ENCODE measurements around the gene BEST2. TPM values are rescaled to one million over a fixed set of nuclear protein-coding genes. Genes with fewer than 3 reads are reported as not detected.

The BEST2 gene
- not detected for total RNA-seq (ENCODE audit: unreplicated experiment)
- long read RNA-seq = 0 reads

DNA sequence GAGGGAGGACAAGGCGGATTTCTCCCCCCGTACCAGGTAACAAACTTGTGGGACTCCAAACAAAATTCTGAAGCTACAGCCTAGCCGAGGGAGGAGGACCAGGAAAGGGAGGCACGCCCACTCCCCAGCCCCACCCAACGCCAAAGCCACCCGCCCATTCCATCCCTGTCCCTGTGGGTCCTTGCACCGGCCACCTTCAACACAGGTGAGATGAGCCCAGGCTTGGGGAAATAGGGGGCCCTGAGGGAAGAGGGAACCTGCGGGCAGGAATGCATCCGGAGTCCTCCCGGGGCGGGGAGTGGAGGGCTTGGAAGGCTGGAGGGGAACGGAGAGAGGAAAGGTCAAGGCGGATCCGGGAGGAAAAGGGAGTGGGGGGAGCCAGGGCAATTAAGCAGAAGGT lies at the start of gene BEST2:
Gene BEST2, plus strand, starts transcription at position 157 of the 400 bp plus-strand sequence. CDS start 802 bp downstream, outside the sequence.
- no peak for DNase-seq
- Mint-ChIP-seq H3K4me1 (ENCODE audit: low read depth, unreplicated experiment) (peaks cover 12% of the 10 kb centered on the region), H3K36me3 (ENCODE audit: unreplicated experiment) (peaks cover 4% of the 10 kb centered on the region), H3K9me3 (ENCODE audit: unreplicated experiment) (peaks cover 3% of the 10 kb centered on the region), H3K27ac (ENCODE audit: unreplicated experiment) (peak within 1 kb of the TSS; percentile 7), H3K27me3 (ENCODE audit: unreplicated experiment) (peaks cover 15% of the 10 kb centered on the region), H3K4me3 (ENCODE audit: unreplicated experiment) (peak within 1 kb of the TSS; percentile 2)
- TF ChIP-seq CTCF (IDR thresholded peaks at IDR 0.05; ENCODE audit: partially characterized antibody, unreplicated experiment) = no peak

GRCh38 chr19:12703046-12703445 lies 48.5 kb upstream of the BEST2 start:
- H3K4me1 Mint-ChIP-seq (ENCODE audit: low read depth, unreplicated experiment) = peaks cover 4% of the 10 kb centered on the region
- H3K36me3 Mint-ChIP-seq (ENCODE audit: unreplicated experiment) = no peaks in the 10 kb centered on the region
- peak; percentile 78 for DNase-seq
- no peaks in the 10 kb centered on the region for H3K27me3 Mint-ChIP-seq (ENCODE audit: unreplicated experiment)
- H3K27ac Mint-ChIP-seq (ENCODE audit: unreplicated experiment) = peak overlapping the region; percentile 93
- H3K9me3 Mint-ChIP-seq (ENCODE audit: unreplicated experiment) = peaks cover 10% of the 10 kb centered on the region
- peak overlapping the region; percentile 68 for H3K4me3 Mint-ChIP-seq (ENCODE audit: unreplicated experiment)
- TF ChIP-seq CTCF (IDR thresholded peaks at IDR 0.05; ENCODE audit: partially characterized antibody, unreplicated experiment) = no peak

GRCh38 chr19:12705169-12705568 lies 46.4 kb upstream of the BEST2 start:
- no peak overlapping the region for H3K4me3 Mint-ChIP-seq (ENCODE audit: unreplicated experiment)
- no peak for DNase-seq
- no peaks in the 10 kb centered on the region for H3K36me3 Mint-ChIP-seq (ENCODE audit: unreplicated experiment)
- no peak for TF ChIP-seq CTCF (IDR thresholded peaks at IDR 0.05; ENCODE audit: partially characterized antibody, unreplicated experiment)
- H3K9me3 Mint-ChIP-seq (ENCODE audit: unreplicated experiment) = peaks cover 8% of the 10 kb centered on the region
- no peak overlapping the region for H3K27ac Mint-ChIP-seq (ENCODE audit: unreplicated experiment)
- peaks cover 4% of the 10 kb centered on the region for H3K4me1 Mint-ChIP-seq (ENCODE audit: low read depth, unreplicated experiment)
- no peaks in the 10 kb centered on the region for H3K27me3 Mint-ChIP-seq (ENCODE audit: unreplicated experiment)

GRCh38 chr19:12705654-12706331 lies 45.8 kb upstream of the BEST2 start:
- no peak for DNase-seq
- Mint-ChIP-seq H3K4me3 (ENCODE audit: unreplicated experiment) (no peak overlapping the region), H3K27ac (ENCODE audit: unreplicated experiment) (no peak overlapping the region), H3K4me1 (ENCODE audit: low read depth, unreplicated experiment) (peaks cover 4% of the 10 kb centered on the region), H3K9me3 (ENCODE audit: unreplicated experiment) (peaks cover 8% of the 10 kb centered on the region), H3K36me3 (ENCODE audit: unreplicated experiment) (no peaks in the 10 kb centered on the region), H3K27me3 (ENCODE audit: unreplicated experiment) (no peaks in the 10 kb centered on the region)
- no peak for TF ChIP-seq CTCF (IDR thresholded peaks at IDR 0.05; ENCODE audit: partially characterized antibody, unreplicated experiment)

- no peaks in the 10 kb centered on the region for H3K27me3 Mint-ChIP-seq (ENCODE audit: unreplicated experiment)
- H3K4me3 Mint-ChIP-seq (ENCODE audit: unreplicated experiment) = no peak overlapping the region
- H3K27ac Mint-ChIP-seq (ENCODE audit: unreplicated experiment) = no peak overlapping the region
- H3K4me1 Mint-ChIP-seq (ENCODE audit: low read depth, unreplicated experiment) = peaks cover 4% of the 10 kb centered on the region
- TF ChIP-seq CTCF (IDR thresholded peaks at IDR 0.05; ENCODE audit: partially characterized antibody, unreplicated experiment) = no peak
- DNase-seq = no peak
- peaks cover 8% of the 10 kb centered on the region for H3K9me3 Mint-ChIP-seq (ENCODE audit: unreplicated experiment)
- no peaks in the 10 kb centered on the region for H3K36me3 Mint-ChIP-seq (ENCODE audit: unreplicated experiment)
Measured at GRCh38 chr19:12706332-12706718, 45.3 kb upstream of the BEST2 start.

All from glutamatergic neuron (in vitro differentiated cells).